Smooth muscle cell (in vitro differentiated cells): Measurements from ENCODE around the gene GORASP1. TPM values are rescaled to one million over a fixed set of nuclear protein-coding genes. Genes with fewer than 3 reads are reported as not detected.
A peak's percentile ranks its signal among the peaks of the same experiment; 100 is the strongest.

ENCODE experiments used
- DNase-seq: peaks from one replicate; lab custom pipeline; 2025; ENCODE audit not compliant: unreplicated experiment; lab: John Stamatoyannopoulos, UW
- H2AFZ ChIP-seq: fragments of 200-600 bp; sonication (generic); 2 replicates; pipeline ENCODE4 v1.6.0; 2016; ENCODE audit warnings: antibody characterized with exemption, low read depth, mild to moderate bottlenecking
- H3F3A ChIP-seq: fragments of 200-600 bp; sonication (generic); 2 replicates; pipeline ENCODE4 v1.6.0; 2017; ENCODE audit warnings: antibody characterized with exemption, low read depth
- H3K27ac ChIP-seq: fragments of 200-600 bp; sonication (generic); 2 replicates; pipeline ENCODE4 v1.5.1; 2016; ENCODE audit warnings: low read depth, mild to moderate bottlenecking
- H3K27me3 ChIP-seq: fragments of 200-600 bp; sonication (generic); 2 replicates; pipeline ENCODE4 v1.6.1; 2016; ENCODE audit warnings: low read depth, mild to moderate bottlenecking
- H3K36me3 ChIP-seq: fragments of 200-600 bp; sonication (generic); 2 replicates; pipeline ENCODE4 v1.5.1; 2016; ENCODE audit warnings: low read depth
- H3K4me1 ChIP-seq: fragments of 200-600 bp; sonication (generic); 2 replicates; pipeline ENCODE4 v1.5.1; 2016; ENCODE audit warnings: low read depth
- H3K4me2 ChIP-seq: fragments of 200-600 bp; sonication (generic); 2 replicates; pipeline ENCODE4 v1.6.0; 2016; ENCODE audit warnings: mild to moderate bottlenecking
- H3K4me3 ChIP-seq: fragments of 200-600 bp; sonication (generic); 2 replicates; pipeline ENCODE4 v1.5.1; 2016; ENCODE audit warnings: mild to moderate bottlenecking
- H3K79me2 ChIP-seq: fragments of 200-600 bp; sonication (generic); 2 replicates; pipeline ENCODE4 v1.6.0; 2016; ENCODE audit warnings: low read depth, mild to moderate bottlenecking
- H3K9ac ChIP-seq: fragments of 200-600 bp; sonication (generic); 2 replicates; pipeline ENCODE4 v1.6.0; 2016; ENCODE audit warnings: low read depth
- H3K9me3 ChIP-seq: fragments of 200-600 bp; sonication (generic); replicated peaks from 2 replicates; pipeline ENCODE4 v1.5.1; 2016; ENCODE audit warnings: low read depth
- H4K20me1 ChIP-seq: fragments of 200-600 bp; sonication (generic); 2 replicates; pipeline ENCODE4 v1.6.0; 2016; ENCODE audit warnings: low read depth
- CTCF ChIP-seq: fragments of 200-600 bp; sonication (generic); IDR thresholded peaks from 2 replicates; pipeline ENCODE4 v1.5.1; 2017; ENCODE audit warnings: borderline replicate concordance, mild to moderate bottlenecking, antibody characterized with exemption; ENCODE audit not compliant: insufficient read depth, poor library complexity, severe bottlenecking
- WGBS: methylation state at CpG from one replicate; pipeline ENCODE4 v1.1.7; 2016; ENCODE audit warnings: low lambda C conversion rate; 5-methylcytosine and 5-hydroxymethylcytosine counted together
- polyA plus RNA-seq: library from polyadenylated mRNA; unstranded; fragments of >200 nt; fragmentation: Nextera tagmentation; extraction: Ambion mirVana; gene quantifications from 2 replicates; pipeline ENCODE4 v1.2.1, GENCODE V29; 2016
- total RNA-seq: library from RNA; depleted of rRNA; stranded (reverse); fragments of >200 nt; gene quantifications from 2 replicates; pipeline ENCODE4 v1.2.3, GENCODE V29; 2014

Gene GORASP1
- total and polyA plus RNA-seq, 2 experiments from 2014 or later: 29.5 to 41.6 TPM

GRCh38 chr3:39144748-39145380 lies 37.4 kb upstream of the GORASP1 start:
- no peak for DNase-seq
- no peak overlapping the region for H2AFZ ChIP-seq
- peaks cover 31% of the 10 kb centered on the region for H3K4me1 ChIP-seq
- peaks cover 100% of the 10 kb centered on the region for H4K20me1 ChIP-seq
- H3K27ac ChIP-seq: peak overlapping the region; percentile 97
- H3F3A ChIP-seq: peaks cover 65% of the 10 kb centered on the region
- H3K9me3 ChIP-seq: no peaks in the 10 kb centered on the region
- no peaks in the 10 kb centered on the region for H3K27me3 ChIP-seq
- TF ChIP-seq CTCF: no peak
- no peak overlapping the region for H3K4me2 ChIP-seq
- peaks cover 82% of the 10 kb centered on the region for H3K79me2 ChIP-seq
- WGBS: 97% methylated on average over 21 of the region's 23 CpGs
- H3K36me3 ChIP-seq: peaks cover 22% of the 10 kb centered on the region
- H3K4me3 ChIP-seq: no peak overlapping the region
- no peak overlapping the region for H3K9ac ChIP-seq

- H3F3A ChIP-seq: peaks cover 67% of the 10 kb centered on the region
- H3K27ac ChIP-seq: no peak overlapping the region
- peaks cover 26% of the 10 kb centered on the region for H3K4me1 ChIP-seq
- H3K9me3 ChIP-seq: no peaks in the 10 kb centered on the region
- WGBS: 94% methylated on average over 20 of the region's 20 CpGs
- H3K4me2 ChIP-seq: no peak overlapping the region
- peaks cover 100% of the 10 kb centered on the region for H4K20me1 ChIP-seq
- H3K27me3 ChIP-seq: no peaks in the 10 kb centered on the region
- peaks cover 76% of the 10 kb centered on the region for H3K79me2 ChIP-seq
- H3K4me3 ChIP-seq: no peak overlapping the region
- TF ChIP-seq CTCF: no peak
- no peak overlapping the region for H3K9ac ChIP-seq
- no peak overlapping the region for H2AFZ ChIP-seq
- peaks cover 22% of the 10 kb centered on the region for H3K36me3 ChIP-seq
- DNase-seq: no peak
Observed at GRCh38 chr3:39144095-39144747, 36.8 kb upstream of the GORASP1 start.

GRCh38 chr3:39143051-39143885 lies 35.8 kb upstream of the GORASP1 start:
- H3K27me3 ChIP-seq: no peaks in the 10 kb centered on the region
- WGBS: 88% methylated on average over 14 of the region's 14 CpGs
- no peak for TF ChIP-seq CTCF
- no peak overlapping the region for H3K4me3 ChIP-seq
- H3K4me1 ChIP-seq: peaks cover 22% of the 10 kb centered on the region
- H3K4me2 ChIP-seq: no peak overlapping the region
- H3K79me2 ChIP-seq: peaks cover 67% of the 10 kb centered on the region
- H3K9ac ChIP-seq: no peak overlapping the region
- H3K27ac ChIP-seq: peak overlapping the region; percentile 74
- no peak overlapping the region for H2AFZ ChIP-seq
- H3K36me3 ChIP-seq: peaks cover 22% of the 10 kb centered on the region
- peaks cover 63% of the 10 kb centered on the region for H3F3A ChIP-seq
- peaks cover 100% of the 10 kb centered on the region for H4K20me1 ChIP-seq
- no peaks in the 10 kb centered on the region for H3K9me3 ChIP-seq
- no peak for DNase-seq
